Testis (tissue), 3 donors: Measurements from ENCODE around the gene SLC9A2. TPM values are rescaled to one million over a fixed set of nuclear protein-coding genes. Genes with fewer than 3 reads are reported as not detected.

Experiments
- DNase-seq: peaks from one replicate; pipeline ENCODE4 v3.0.0-alpha.2; 2019
- H3K27ac ChIP-seq, 2 donors: fragments of 200-600 bp; sonication (generic); one replicate each; pipeline ENCODE4 v1.5.1; 2019
- H3K27me3 ChIP-seq: fragments of 200-600 bp; sonication (generic); one replicate; pipeline ENCODE4 v1.5.1; 2019
- H3K36me3 ChIP-seq: fragments of 200-600 bp; sonication (generic); one replicate; pipeline ENCODE4 v1.5.1; 2017; ENCODE audit warnings: low read depth; ENCODE audit errors: missing control alignments
- H3K4me1 ChIP-seq: fragments of 200-600 bp; sonication (generic); one replicate; pipeline ENCODE4 v1.5.1; 2019
- H3K4me3 ChIP-seq, 2 donors: fragments of 200-600 bp; sonication (generic); one replicate each; pipeline ENCODE4 v1.5.1; 2017 to 2019
- H3K9me3 ChIP-seq: fragments of 200-600 bp; sonication (generic); one replicate; pipeline ENCODE4 v1.5.1; 2017
- CTCF ChIP-seq, 3 experiments: fragments of 450-650 bp in 2 of 3; fragments of 200-600 bp in 1 of 3; sonication (generic) in 1 of 3; IDR thresholded peaks; one replicate each; pipeline ENCODE4 v1.5.1; 2016 to 2019; ENCODE audit warnings: antibody characterized with exemption in 3 of 3, mild to moderate bottlenecking in 2 of 3, moderate library complexity in 1 of 3
- POLR2A ChIP-seq: fragments of 450-650 bp; IDR thresholded peaks from one replicate; pipeline ENCODE4 v1.6.1; 2017; ENCODE audit warnings: antibody characterized with exemption, mild to moderate bottlenecking, moderate library complexity
- WGBS, 2 donors: methylation state at CpG; one replicate each; pipeline ENCODE4 v1.1.5; 2018; 5-methylcytosine and 5-hydroxymethylcytosine counted together
- intact Hi-C: fragments of 100-400 bp; cut with DNase I; formaldehyde crosslinking; loops from one replicate; pipeline ENCODE4 v1.15.1; 2023; ENCODE audit warnings: low total_unique reads
- polyA plus RNA-seq: library from polyadenylated mRNA; stranded (reverse); fragments of 350-450 nt; fragmentation: Illumina TruSeq; extraction: RNeasy Lipid Tissue Mini Kit (QIAGEN cat#74804); gene quantifications from one replicate; pipeline ENCODE4 v1.2.3, GENCODE V29; 2014; ENCODE audit warnings: low read depth, low replicate concordance; ENCODE audit not compliant: insufficient read depth
- total RNA-seq, 2 donors: library from RNA; depleted of rRNA; stranded (reverse); fragments of >200 nt; gene quantifications; one replicate each; pipeline ENCODE4 v1.2.3, GENCODE V29; 2016

The SLC9A2 gene
- total and polyA plus RNA-seq, 3 donors from 2014 or later, result 8.4 to 16.3 (median 9.4) TPM

- whole genome bisulfite sequencing, 2 donors, result 87 to 91% methylated on average over 11 of the region's 11 CpGs
- Histone ChIP-seq H3K4me3 (no peak overlapping the region), H3K4me1 (no peaks in the 10 kb centered on the region), H3K9me3 (no peaks in the 10 kb centered on the region), H3K27me3 (no peaks in the 10 kb centered on the region), H3K27ac (no peak overlapping the region), H3K36me3 (no peaks in the 10 kb centered on the region)
- intact Hi-C loops, result no loop called here
- no peak for DNase-seq
- TF ChIP-seq POLR2A (no peak), CTCF (IDR thresholded peaks at IDR 0.05) (no peak)
These were observed 67.4 kb downstream of the SLC9A2 start for GRCh38 chr2:102686479-102687439.

GRCh38 chr2:102690012-102690411 lies 70.7 kb downstream of the SLC9A2 start:
- no peak overlapping the region for H3K4me3 ChIP-seq
- intact Hi-C loops, result no loop called here
- no peak for TF ChIP-seq CTCF (IDR thresholded peaks at IDR 0.05)
- no peak for TF ChIP-seq POLR2A
- H3K27me3 ChIP-seq, result no peaks in the 10 kb centered on the region
- WGBS, 2 donors, result 62 to 81% methylated on average over 5 of the region's 5 CpGs
- H3K4me1 ChIP-seq, result no peaks in the 10 kb centered on the region
- H3K9me3 ChIP-seq, result no peaks in the 10 kb centered on the region
- H3K36me3 ChIP-seq, result no peaks in the 10 kb centered on the region
- no peak for DNase-seq
- H3K27ac ChIP-seq, result no peak overlapping the region

- WGBS, 2 donors, result 88 to 98% methylated on average over 2 of the region's 2 CpGs
- DNase-seq, result no peak
- TF ChIP-seq POLR2A (no peak), CTCF (IDR thresholded peaks at IDR 0.05) (no peak)
- no peak overlapping the region for H3K27ac ChIP-seq
- H3K4me1 ChIP-seq, result no peaks in the 10 kb centered on the region
- H3K9me3 ChIP-seq, result no peaks in the 10 kb centered on the region
- no peak overlapping the region for H3K4me3 ChIP-seq
- no peaks in the 10 kb centered on the region for H3K36me3 ChIP-seq
- intact Hi-C loops, result no loop called here
- H3K27me3 ChIP-seq, result no peaks in the 10 kb centered on the region
These were observed 77.1 kb downstream of the SLC9A2 start for GRCh38 chr2:102696463-102696862.

- Histone ChIP-seq H3K4me1 (no peaks in the 10 kb centered on the region), H3K9me3 (no peaks in the 10 kb centered on the region), H3K4me3 (no peak overlapping the region), H3K36me3 (no peaks in the 10 kb centered on the region), H3K27ac (no peak overlapping the region), H3K27me3 (no peaks in the 10 kb centered on the region)
- 89 to 93% methylated on average over 6 of the region's 6 CpGs for WGBS, 2 donors
- TF ChIP-seq CTCF (IDR thresholded peaks at IDR 0.05) (no peak), POLR2A (no peak)
- intact Hi-C loops, result no loop called here
- DNase-seq, result no peak
These were observed 79.2 kb downstream of the SLC9A2 start for GRCh38 chr2:102698369-102699111.
